Activated CD4-positive, alpha-beta T cell treated with anti-CD3 and anti-CD28 coated beads for 36 hours (primary cell): ENCODE results near the gene TCEANC2. TPM values are rescaled to one million over a fixed set of nuclear protein-coding genes. Genes with fewer than 3 reads are reported as not detected.

ENCODE experiments used
- ATAC-seq: fragments of 200-7000 bp; cut with Tn5 transposase; one replicate; pipeline ENCODE4 v1.10.0; 2021; ENCODE audit warnings: mild to moderate bottlenecking, moderate library complexity
- CTCF ChIA-PET: fragments of 350-600 bp; sonication (Branson Sonifier 250); formaldehyde crosslinking; loops from one replicate; lab custom pipeline; 2021; ENCODE audit warnings: antibody characterized with exemption; lab: Charles Lee
- POLR2A ChIA-PET: fragments of 350-600 bp; sonication (Branson Sonifier 250); formaldehyde crosslinking; loops from one replicate; lab custom pipeline; 2021; ENCODE audit warnings: antibody characterized with exemption, inconsistent platforms; lab: Charles Lee
- DNase-seq: peaks from one replicate; pipeline ENCODE4 v3.0.0-alpha.2; 2020
- H3K27ac Mint-ChIP-seq: one replicate; pipeline ENCODE4 v1.8.0; 2021; ENCODE audit warnings: mixed read lengths
- H3K27me3 Mint-ChIP-seq: one replicate; pipeline ENCODE4 v1.8.0; 2021; ENCODE audit warnings: mixed read lengths
- H3K36me3 Mint-ChIP-seq: one replicate; pipeline ENCODE4 v1.8.0; 2021; ENCODE audit warnings: low read depth, mixed read lengths
- H3K4me1 Mint-ChIP-seq: one replicate; pipeline ENCODE4 v1.8.0; 2021; ENCODE audit warnings: mixed read lengths
- H3K4me3 Mint-ChIP-seq: one replicate; pipeline ENCODE4 v1.8.0; 2021; ENCODE audit warnings: mild to moderate bottlenecking, moderate library complexity, mixed read lengths
- H3K9me3 Mint-ChIP-seq: one replicate; pipeline ENCODE4 v1.8.0; 2021; ENCODE audit warnings: low read depth, mixed read lengths
- intact Hi-C, 2 experiments: fragments of 100-400 bp; cut with DNase I in 1 of 2; cut with micrococcal nuclease in 1 of 2; formaldehyde crosslinking; loops; one replicate each; pipeline versions ENCODE4 v1.14.2 to v1.15.1; 2022 to 2024; cut with DNase I, micrococcal nuclease
- total RNA-seq, 2 experiments: library from RNA; stranded (reverse); gene quantifications; one replicate each; pipeline ENCODE4 v1.2.3, GENCODE V29; 2021

Gene TCEANC2
- total RNA-seq, 2 experiments from 2014 or later, result 14.0 to 14.2 TPM

- intact Hi-C loops, result no loop called here
- Mint-ChIP-seq H3K27me3 (no peaks in the 10 kb centered on the region), H3K9me3 (no peaks in the 10 kb centered on the region), H3K4me3 (no peak overlapping the region), H3K27ac (no peak overlapping the region), H3K4me1 (no peaks in the 10 kb centered on the region), H3K36me3 (no peaks in the 10 kb centered on the region)
- ChIA-PET CTCF (no interaction called here), POLR2A (no interaction called here)
- DNase-seq (no peak), ATAC-seq (no peak)
Observed at GRCh38 chr1:54137534-54138061, 84.2 kb downstream of the TCEANC2 start.

- Mint-ChIP-seq H3K36me3 (no peaks in the 10 kb centered on the region), H3K9me3 (no peaks in the 10 kb centered on the region), H3K4me3 (no peak overlapping the region), H3K27me3 (no peaks in the 10 kb centered on the region), H3K4me1 (no peaks in the 10 kb centered on the region), H3K27ac (no peak overlapping the region)
- ChIA-PET CTCF (no interaction called here), POLR2A (no interaction called here)
- intact Hi-C loops, result no loop called here
- ATAC-seq (no peak), DNase-seq (no peak)
Observed at GRCh38 chr1:54138994-54139393, 85.6 kb downstream of the TCEANC2 start.

GRCh38 chr1:54139711-54140110 lies 86.3 kb downstream of the TCEANC2 start:
- ChIA-PET CTCF (no interaction called here), POLR2A (no interaction called here)

DNA sequence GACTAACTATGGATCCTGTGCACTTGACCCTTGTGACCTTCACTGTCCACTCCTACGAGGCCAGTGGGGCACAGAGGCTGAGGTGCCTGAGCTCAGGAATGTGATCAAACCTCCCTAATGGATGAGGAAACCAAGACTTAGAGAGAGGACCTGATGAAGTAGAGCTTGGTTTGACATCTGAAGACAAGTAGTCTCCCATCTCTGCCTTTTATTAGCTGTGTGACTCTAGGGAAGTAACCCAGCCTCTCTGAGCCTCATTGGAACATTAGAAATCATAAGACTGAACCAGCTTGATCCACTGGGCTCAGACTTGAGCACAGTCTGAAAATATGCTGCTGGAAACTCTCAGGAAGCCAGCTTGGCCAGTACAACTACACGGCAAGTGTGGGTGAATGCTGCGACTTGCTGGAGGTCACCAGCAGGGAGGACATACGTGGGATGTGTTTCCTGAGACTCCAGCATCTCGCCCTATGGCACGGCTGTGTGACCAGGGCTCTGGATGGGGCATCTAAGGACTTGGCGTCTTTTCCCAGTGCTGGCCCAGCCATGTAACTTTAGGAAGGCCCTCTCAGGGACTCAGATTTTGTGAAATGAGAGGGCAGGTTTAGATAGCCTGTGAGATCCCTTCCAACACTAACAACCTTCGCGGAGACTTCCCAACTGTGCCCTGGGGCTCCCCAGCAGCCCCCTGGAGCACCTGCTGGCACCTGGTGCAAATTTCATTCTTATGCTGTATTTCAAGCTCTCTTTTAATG lies 88.9 kb downstream of the TCEANC2 start:
- intact Hi-C loops, result no loop called here
- no peaks in the 10 kb centered on the region for H3K4me1 Mint-ChIP-seq
- ChIA-PET POLR2A (no interaction called here), CTCF (no interaction called here)
- DNase-seq (no peak), ATAC-seq (no peak)
- H3K27me3 Mint-ChIP-seq, result no peaks in the 10 kb centered on the region
- H3K27ac Mint-ChIP-seq, result no peak overlapping the region
- no peak overlapping the region for H3K4me3 Mint-ChIP-seq
- no peaks in the 10 kb centered on the region for H3K36me3 Mint-ChIP-seq
- no peaks in the 10 kb centered on the region for H3K9me3 Mint-ChIP-seq

More at GRCh38 chr1:54139711-54140110, 86.3 kb downstream of the TCEANC2 start:
- intact Hi-C loops, result no loop called here
- Mint-ChIP-seq H3K36me3 (no peaks in the 10 kb centered on the region), H3K27ac (no peak overlapping the region), H3K4me1 (no peaks in the 10 kb centered on the region), H3K4me3 (no peak overlapping the region), H3K27me3 (no peaks in the 10 kb centered on the region), H3K9me3 (no peaks in the 10 kb centered on the region)
- ATAC-seq, result no peak
- DNase-seq, result no peak

DNA sequence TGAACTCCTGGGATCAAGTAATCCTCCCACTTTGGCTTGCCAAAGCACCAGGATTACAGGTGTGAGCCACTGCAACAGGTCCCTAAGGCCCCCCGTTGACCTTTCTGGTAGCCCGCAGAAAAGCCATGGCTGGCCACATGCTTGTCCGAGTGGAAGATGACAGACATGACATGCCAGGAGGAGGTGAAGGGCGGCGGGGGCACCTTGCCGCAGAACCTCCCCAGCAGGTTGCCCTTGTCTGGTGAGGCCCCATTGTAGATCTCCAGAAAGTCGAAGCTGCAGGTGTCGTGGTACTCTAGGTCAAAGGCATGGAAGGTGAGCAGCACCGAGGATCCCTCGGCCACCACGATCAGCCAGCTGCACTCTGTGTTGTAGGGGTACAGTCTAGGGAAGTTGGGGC lies 91.0 kb downstream of the TCEANC2 start:
- Mint-ChIP-seq H3K9me3 (no peaks in the 10 kb centered on the region), H3K36me3 (no peaks in the 10 kb centered on the region), H3K4me3 (no peak overlapping the region), H3K27me3 (no peaks in the 10 kb centered on the region), H3K4me1 (no peaks in the 10 kb centered on the region), H3K27ac (no peak overlapping the region)
- DNase-seq, result no peak
- ATAC-seq, result no peak
- ChIA-PET POLR2A (no interaction called here), CTCF (no interaction called here)
- intact Hi-C loops, result no loop called here

GRCh38 chr1:54149734-54150133 lies 96.3 kb downstream of the TCEANC2 start:
- intact Hi-C loops, result no loop called here
- Mint-ChIP-seq H3K4me1 (no peaks in the 10 kb centered on the region), H3K36me3 (no peaks in the 10 kb centered on the region), H3K27me3 (no peaks in the 10 kb centered on the region), H3K4me3 (no peak overlapping the region), H3K27ac (no peak overlapping the region), H3K9me3 (no peaks in the 10 kb centered on the region)
- CTCF ChIA-PET, result interaction anchor here (1.4 kb wide), 1 partner anchor 10 kb away, joined by 4 read pairs; no protein-coding TSS in a partner anchor
- ATAC-seq (no peak), DNase-seq (no peak)
- POLR2A ChIA-PET, result no interaction called here

DNA sequence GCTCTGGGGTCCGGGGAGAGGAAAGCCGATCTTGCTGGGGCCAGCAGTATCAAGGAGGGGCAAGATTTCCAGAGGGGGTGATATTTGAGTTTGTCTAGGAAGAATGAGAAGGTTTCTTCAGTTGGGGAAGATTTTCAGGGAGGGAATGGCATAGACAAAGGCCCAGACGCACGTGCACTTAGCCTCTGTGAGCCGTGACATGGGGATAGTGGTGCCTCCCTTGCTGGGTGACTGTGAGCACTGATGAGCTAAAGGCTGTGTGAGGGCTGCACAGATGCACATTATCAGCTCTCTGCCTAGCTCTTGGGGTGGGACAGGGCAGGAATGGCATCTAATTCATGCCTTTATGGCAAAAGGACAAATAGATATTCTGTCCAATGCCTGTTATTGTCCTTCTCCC lies 97.6 kb downstream of the TCEANC2 start:
- ChIA-PET POLR2A (no interaction called here), CTCF (no interaction called here)
- ATAC-seq (no peak), DNase-seq (no peak)
- Mint-ChIP-seq H3K9me3 (no peaks in the 10 kb centered on the region), H3K4me1 (no peaks in the 10 kb centered on the region), H3K27ac (no peak overlapping the region), H3K36me3 (no peaks in the 10 kb centered on the region), H3K4me3 (no peak overlapping the region), H3K27me3 (no peaks in the 10 kb centered on the region)
- intact Hi-C loops, result no loop called here

- ChIA-PET POLR2A (no interaction called here), CTCF (no interaction called here)
- H3K4me3 Mint-ChIP-seq, result no peak within 1 kb of the TSS
- no peak for ATAC-seq
- H3K9me3 Mint-ChIP-seq, result no peaks in the 10 kb centered on the region
- H3K27me3 Mint-ChIP-seq, result no peaks in the 10 kb centered on the region
- H3K4me1 Mint-ChIP-seq, result no peaks in the 10 kb centered on the region
- H3K36me3 Mint-ChIP-seq, result no peaks in the 10 kb centered on the region
- no peak for DNase-seq
- intact Hi-C loops, result no loop called here
- H3K27ac Mint-ChIP-seq, result no peak within 1 kb of the TSS
Observed at GRCh38 chr1:54152696-54153095, 99.3 kb downstream of the TCEANC2 start, which contains the start of gene CDCP2. Gene CDCP2 (minus strand): TSS chr1:54153000. CDS start chr1:54152922, 78 bp downstream.

- Mint-ChIP-seq H3K4me1 (no peaks in the 10 kb centered on the region), H3K27ac (no peak overlapping the region), H3K36me3 (no peaks in the 10 kb centered on the region), H3K4me3 (no peak overlapping the region), H3K9me3 (no peaks in the 10 kb centered on the region), H3K27me3 (no peaks in the 10 kb centered on the region)
- ChIA-PET CTCF (no interaction called here), POLR2A (no interaction called here)
- intact Hi-C loops, result no loop called here
- no peak for DNase-seq
- no peak for ATAC-seq
Observed at GRCh38 chr1:54153535-54154439, 100.4 kb downstream of the TCEANC2 start.
